Activated gamma-delta T cell treated with anti-CD3 and anti-CD28 coated beads, Interleukin-2, amount 50 U/mL, for 16 hours (primary cell): ENCODE measurements around the gene PLEKHA8.

Experiments
- DNase-seq: peaks from one replicate; pipeline ENCODE4 v3.0.0-alpha.2; 2020; ENCODE audit warnings: low read depth

Gene PLEKHA8

GRCh38 chr7:30169579-30169978, 141.4 kb downstream of the PLEKHA8 start:
- DNase-seq = no peak

- no peak for DNase-seq
Measured at GRCh38 chr7:30170476-30171205, 142.4 kb downstream of the PLEKHA8 start.

GRCh38 chr7:30171766-30172447, 143.7 kb downstream of the PLEKHA8 start:
- no peak for DNase-seq

GRCh38 chr7:30172451-30172850, 144.2 kb downstream of the PLEKHA8 start:
- DNase-seq = no peak

GRCh38 chr7:30173058-30173897, 145.1 kb downstream of the PLEKHA8 start:
- DNase-seq = no peak

- no peak for DNase-seq
Measured at GRCh38 chr7:30175180-30175579, 147.0 kb downstream of the PLEKHA8 start.

- DNase-seq = no peak
Measured at GRCh38 chr7:30175636-30176147, 147.5 kb downstream of the PLEKHA8 start.

GRCh38 chr7:30176463-30177109, 148.4 kb downstream of the PLEKHA8 start:
- DNase-seq = no peak

GRCh38 chr7:30177186-30177585, 149.0 kb downstream of the PLEKHA8 start:
- no peak for DNase-seq

GRCh38 chr7:30177965-30178364, 149.8 kb downstream of the PLEKHA8 start:
- no peak for DNase-seq

- DNase-seq = no peak
Measured at GRCh38 chr7:30178748-30179436, 150.7 kb downstream of the PLEKHA8 start.
